Gastrocnemius medialis (tissue), 4 donors: Measurements from ENCODE around the gene HINT3.

ENCODE experiments used
- POLR2A ChIP-seq, 2 donors: fragments of 450-650 bp; IDR thresholded peaks; one replicate each; pipeline ENCODE4 v1.6.1; 2017; ENCODE audit warnings: antibody characterized with exemption in 2 of 2, mild to moderate bottlenecking in 2 of 2, moderate library complexity in 2 of 2
- TF ChIP-seq, protein P1 (sequence below), 5 experiments: fragments of 450-650 bp in 3 of 5; fragments of 200-600 bp in 2 of 5; sonication (generic) in 2 of 5; IDR thresholded peaks in 4 of 5; conservative IDR thresholded peaks in 1 of 5; 1 replicate in 4 of 5; 2 replicates in 1 of 5; pipeline ENCODE4 v1.5.1; 2016 to 2019; ENCODE audit warnings: antibody characterized with exemption in 5 of 5, mild to moderate bottlenecking in 3 of 5, moderate library complexity in 3 of 5

DNA sequence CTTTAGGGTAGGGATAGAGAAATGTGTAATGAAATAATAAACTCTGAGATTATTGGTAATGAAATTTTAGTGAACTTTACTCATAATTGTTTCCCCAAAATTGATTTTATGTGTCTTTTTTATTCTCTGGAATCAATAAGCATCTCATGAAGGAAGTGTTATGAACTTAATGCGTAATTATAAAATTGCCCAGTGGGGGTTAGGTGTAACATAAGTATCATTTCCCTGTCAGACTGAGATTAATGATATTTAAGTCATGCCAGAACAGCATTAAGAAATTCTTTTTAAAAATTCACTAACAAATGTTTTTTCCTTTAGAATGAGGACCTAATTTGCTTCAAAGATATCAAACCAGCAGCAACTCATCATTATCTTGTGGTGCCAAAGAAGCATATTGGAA lies 10.0 kb downstream of the HINT3 start:
- TF ChIP-seq, protein P1, sequence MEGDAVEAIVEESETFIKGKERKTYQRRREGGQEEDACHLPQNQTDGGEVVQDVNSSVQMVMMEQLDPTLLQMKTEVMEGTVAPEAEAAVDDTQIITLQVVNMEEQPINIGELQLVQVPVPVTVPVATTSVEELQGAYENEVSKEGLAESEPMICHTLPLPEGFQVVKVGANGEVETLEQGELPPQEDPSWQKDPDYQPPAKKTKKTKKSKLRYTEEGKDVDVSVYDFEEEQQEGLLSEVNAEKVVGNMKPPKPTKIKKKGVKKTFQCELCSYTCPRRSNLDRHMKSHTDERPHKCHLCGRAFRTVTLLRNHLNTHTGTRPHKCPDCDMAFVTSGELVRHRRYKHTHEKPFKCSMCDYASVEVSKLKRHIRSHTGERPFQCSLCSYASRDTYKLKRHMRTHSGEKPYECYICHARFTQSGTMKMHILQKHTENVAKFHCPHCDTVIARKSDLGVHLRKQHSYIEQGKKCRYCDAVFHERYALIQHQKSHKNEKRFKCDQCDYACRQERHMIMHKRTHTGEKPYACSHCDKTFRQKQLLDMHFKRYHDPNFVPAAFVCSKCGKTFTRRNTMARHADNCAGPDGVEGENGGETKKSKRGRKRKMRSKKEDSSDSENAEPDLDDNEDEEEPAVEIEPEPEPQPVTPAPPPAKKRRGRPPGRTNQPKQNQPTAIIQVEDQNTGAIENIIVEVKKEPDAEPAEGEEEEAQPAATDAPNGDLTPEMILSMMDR (IDR thresholded peaks at IDR 0.05 in 4 of 5, conservative IDR thresholded peaks at IDR 0.05 in 1 of 5), result no peak
- TF ChIP-seq POLR2A (IDR thresholded peaks at IDR 0.05), result no peak
